Adrenal gland (tissue), 5 donors: ENCODE results near the gene GRB10.

ENCODE experiments used
- POLR2A ChIP-seq, 2 donors: fragments of 450-650 bp; IDR thresholded peaks; one replicate each; pipeline ENCODE4 v1.6.1; 2017; ENCODE audit warnings: antibody characterized with exemption in 2 of 2, mild to moderate bottlenecking in 2 of 2, moderate library complexity in 1 of 2
- TF ChIP-seq, protein P1 (sequence below), 6 experiments: fragments of 450-650 bp in 4 of 6; fragments of 200-600 bp in 2 of 6; sonication (generic) in 1 of 6; IDR thresholded peaks; 1 replicate in 5 of 6; 2 replicates in 1 of 6; pipeline versions ENCODE4 v1.5.1 to v1.8.0; 2016 to 2021; ENCODE audit warnings: antibody characterized with exemption in 6 of 6, mild to moderate bottlenecking in 2 of 6, moderate library complexity in 1 of 6
- donor health status: DM: no; HTN: no; CAD: no.

DNA sequence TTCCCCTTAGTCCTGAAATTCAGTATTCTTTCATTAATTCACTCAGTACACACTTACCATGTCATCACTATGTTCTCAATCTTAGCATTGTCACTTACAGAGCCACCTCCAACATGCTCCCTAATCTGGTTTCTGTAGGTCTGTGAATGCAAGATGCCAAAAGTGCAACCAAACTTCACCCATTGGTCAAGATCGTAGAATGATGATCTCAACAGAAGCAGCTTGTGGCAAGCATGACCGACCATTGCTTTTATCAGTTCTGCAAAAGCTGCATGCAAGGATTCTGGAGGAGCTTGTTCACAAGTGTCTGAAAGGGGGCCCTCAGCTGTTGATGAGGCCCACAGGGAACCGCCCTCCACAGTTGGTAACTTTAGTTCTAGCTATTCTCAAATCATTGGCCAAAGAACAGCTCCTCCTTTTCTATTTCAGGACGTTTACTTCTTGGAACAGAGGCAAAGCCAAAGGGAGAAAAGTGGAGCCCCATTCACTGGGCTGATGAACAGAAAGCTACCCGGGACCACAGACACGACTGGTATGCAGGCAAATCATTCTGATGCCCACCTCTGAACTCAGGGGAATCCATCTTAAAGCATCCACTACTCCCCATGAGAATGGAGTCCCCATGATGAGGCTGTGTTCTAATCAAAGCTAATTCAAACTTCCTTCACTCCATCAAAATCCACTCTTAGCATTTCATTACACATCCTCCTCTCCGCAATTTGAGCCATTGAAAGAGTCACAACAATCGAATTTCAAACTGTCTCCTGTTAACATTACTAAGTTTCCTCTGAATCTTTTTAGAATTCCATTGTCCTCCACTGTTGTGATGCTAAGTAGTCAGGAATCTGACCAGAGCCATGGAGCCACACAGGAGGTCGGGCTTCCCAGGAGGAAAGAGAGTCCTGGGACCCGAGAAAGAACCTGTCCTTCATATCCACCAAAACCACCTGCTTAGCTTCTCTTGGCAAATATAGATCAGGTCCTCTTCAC lies 13.9 kb downstream of the GRB10 start:
- TF ChIP-seq, protein P1, sequence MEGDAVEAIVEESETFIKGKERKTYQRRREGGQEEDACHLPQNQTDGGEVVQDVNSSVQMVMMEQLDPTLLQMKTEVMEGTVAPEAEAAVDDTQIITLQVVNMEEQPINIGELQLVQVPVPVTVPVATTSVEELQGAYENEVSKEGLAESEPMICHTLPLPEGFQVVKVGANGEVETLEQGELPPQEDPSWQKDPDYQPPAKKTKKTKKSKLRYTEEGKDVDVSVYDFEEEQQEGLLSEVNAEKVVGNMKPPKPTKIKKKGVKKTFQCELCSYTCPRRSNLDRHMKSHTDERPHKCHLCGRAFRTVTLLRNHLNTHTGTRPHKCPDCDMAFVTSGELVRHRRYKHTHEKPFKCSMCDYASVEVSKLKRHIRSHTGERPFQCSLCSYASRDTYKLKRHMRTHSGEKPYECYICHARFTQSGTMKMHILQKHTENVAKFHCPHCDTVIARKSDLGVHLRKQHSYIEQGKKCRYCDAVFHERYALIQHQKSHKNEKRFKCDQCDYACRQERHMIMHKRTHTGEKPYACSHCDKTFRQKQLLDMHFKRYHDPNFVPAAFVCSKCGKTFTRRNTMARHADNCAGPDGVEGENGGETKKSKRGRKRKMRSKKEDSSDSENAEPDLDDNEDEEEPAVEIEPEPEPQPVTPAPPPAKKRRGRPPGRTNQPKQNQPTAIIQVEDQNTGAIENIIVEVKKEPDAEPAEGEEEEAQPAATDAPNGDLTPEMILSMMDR (IDR thresholded peaks at IDR 0.05), result no peak
- TF ChIP-seq POLR2A (IDR thresholded peaks at IDR 0.05), result no peak
